Measurements from ENCODE around the gene SLC1A2. TPM values are rescaled to one million over a fixed set of nuclear protein-coding genes. Genes with fewer than 3 reads are reported as not detected.

SLC1A2 gene
- total RNA-seq, 1 experiment from 2014 or later: 0.25 TPM

DNA sequence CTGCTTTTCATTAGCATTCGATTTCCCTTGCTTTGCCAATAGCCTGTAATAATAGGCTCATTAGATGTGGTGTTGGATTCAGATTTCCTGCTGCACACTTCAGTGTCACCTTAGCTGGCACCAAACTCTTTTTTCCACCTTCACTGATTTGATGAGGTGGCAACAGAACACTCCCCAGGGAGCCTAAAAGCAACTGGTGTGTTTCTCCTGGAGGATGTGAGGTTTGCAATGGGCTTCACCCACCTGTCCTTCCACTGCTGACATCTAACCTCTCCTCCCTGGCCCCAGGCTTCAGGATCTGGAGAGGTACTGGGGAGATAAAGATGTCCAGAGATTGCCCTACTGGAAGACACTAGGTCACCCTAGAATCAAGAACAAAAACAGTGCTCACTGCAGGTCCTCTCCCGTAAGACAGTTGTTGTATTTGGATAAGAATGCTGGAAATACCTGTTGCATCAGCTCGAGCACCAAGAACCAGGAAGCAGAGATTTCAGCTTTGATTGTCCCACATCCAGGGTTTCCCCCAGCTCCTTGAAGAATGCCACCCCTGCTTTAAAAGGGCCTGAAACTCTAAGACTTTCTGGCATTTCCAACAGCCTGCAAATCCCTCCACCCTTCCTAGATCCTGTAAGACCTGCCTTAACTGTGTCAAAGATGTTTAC is 96.9 kb downstream of the SLC1A2 start:
- no peaks in the 10 kb centered on the region for H3K79me2 ChIP-seq (ENCODE audit: insufficient read depth, low read length)
- no peaks in the 10 kb centered on the region for H3K9me2 ChIP-seq (ENCODE audit: insufficient read depth)
- H3K36me3 ChIP-seq (ENCODE audit: control insufficient read depth in 1 of 2, insufficient read depth in 2 of 2, low read length in 2 of 2): no peaks in the 10 kb centered on the region
- DNase-seq (ENCODE audit: low read depth, low spot score) (no peak), ATAC-seq (no peak)
- no peaks in the 10 kb centered on the region for H3K27me3 ChIP-seq (ENCODE audit: insufficient read depth, low read length)
- ChIA-PET RAD21 (ENCODE audit: low non-redundant PET in 1 of 2, low total read pairs in 2 of 2, uncharacterized antibody in 2 of 2, unreplicated experiment in 2 of 2) (no interaction called here), CTCF (no interaction called here), POLR2A (no interaction called here)
- H3K9ac ChIP-seq (ENCODE audit: low read length): no peak overlapping the region
- peaks cover 0 to 8% of the 10 kb centered on the region in 2 experiments; a peak in 1 of 4 replicates for H3K4me1 ChIP-seq (ENCODE audit: control insufficient read depth in 1 of 2, insufficient read depth in 2 of 2, low read length in 2 of 2)
- H3K4me2 ChIP-seq (ENCODE audit: low read length): no peak overlapping the region
- no peak for TF ChIP-seq EGR1 (IDR thresholded peaks at IDR 0.05; ENCODE audit: low read depth)
- TF ChIP-seq CBX3 (IDR thresholded peaks at IDR 0.05; ENCODE audit: low read depth): no peak
- TF ChIP-seq TCF7L2 (IDR thresholded peaks at IDR 0.05; ENCODE audit: borderline replicate concordance, extremely low read depth, insufficient read depth, insufficient read length): no peak
- no peak for TF ChIP-seq SP1 (IDR thresholded peaks at IDR 0.05; ENCODE audit: low read depth)
- TF ChIP-seq POLR2AphosphoS5 (IDR thresholded peaks at IDR 0.05; ENCODE audit: low read depth, low read length): no peak
- no peak for TF ChIP-seq POLR2A (IDR thresholded peaks at IDR 0.05; ENCODE audit: borderline replicate concordance, extremely low read depth, insufficient read depth, insufficient read length)
- TF ChIP-seq ZNF274 (IDR thresholded peaks at IDR 0.05; ENCODE audit: low read depth, low read length): no peak
- TF ChIP-seq CTCF (IDR thresholded peaks at IDR 0.05 in 2 of 3, conservative IDR thresholded peaks at IDR 0.05 in 1 of 3; ENCODE audit: borderline replicate concordance in 1 of 3, insufficient read depth in 1 of 3, low read depth in 2 of 3, low read length in 2 of 3): no peak
- no peak for TF ChIP-seq ELF1 (IDR thresholded peaks at IDR 0.05; ENCODE audit: borderline replicate concordance, low read depth)
- TF ChIP-seq RAD21 (IDR thresholded peaks at IDR 0.05; ENCODE audit: low read depth): no peak
- no peak for TF ChIP-seq EZH2 (IDR thresholded peaks at IDR 0.05)
- TF ChIP-seq JUND (IDR thresholded peaks at IDR 0.05): no peak
- TF ChIP-seq, protein P1, sequence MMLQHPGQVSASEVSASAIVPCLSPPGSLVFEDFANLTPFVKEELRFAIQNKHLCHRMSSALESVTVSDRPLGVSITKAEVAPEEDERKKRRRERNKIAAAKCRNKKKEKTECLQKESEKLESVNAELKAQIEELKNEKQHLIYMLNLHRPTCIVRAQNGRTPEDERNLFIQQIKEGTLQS (IDR thresholded peaks at IDR 0.05): no peak
- TF ChIP-seq, protein P2, sequence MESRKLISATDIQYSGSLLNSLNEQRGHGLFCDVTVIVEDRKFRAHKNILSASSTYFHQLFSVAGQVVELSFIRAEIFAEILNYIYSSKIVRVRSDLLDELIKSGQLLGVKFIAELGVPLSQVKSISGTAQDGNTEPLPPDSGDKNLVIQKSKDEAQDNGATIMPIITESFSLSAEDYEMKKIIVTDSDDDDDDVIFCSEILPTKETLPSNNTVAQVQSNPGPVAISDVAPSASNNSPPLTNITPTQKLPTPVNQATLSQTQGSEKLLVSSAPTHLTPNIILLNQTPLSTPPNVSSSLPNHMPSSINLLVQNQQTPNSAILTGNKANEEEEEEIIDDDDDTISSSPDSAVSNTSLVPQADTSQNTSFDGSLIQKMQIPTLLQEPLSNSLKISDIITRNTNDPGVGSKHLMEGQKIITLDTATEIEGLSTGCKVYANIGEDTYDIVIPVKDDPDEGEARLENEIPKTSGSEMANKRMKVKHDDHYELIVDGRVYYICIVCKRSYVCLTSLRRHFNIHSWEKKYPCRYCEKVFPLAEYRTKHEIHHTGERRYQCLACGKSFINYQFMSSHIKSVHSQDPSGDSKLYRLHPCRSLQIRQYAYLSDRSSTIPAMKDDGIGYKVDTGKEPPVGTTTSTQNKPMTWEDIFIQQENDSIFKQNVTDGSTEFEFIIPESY (IDR thresholded peaks at IDR 0.05; ENCODE audit: extremely low read depth, insufficient replicate concordance, low read length): no peak
- no peak for TF ChIP-seq EZH2phosphoT487 (IDR thresholded peaks at IDR 0.05; ENCODE audit: borderline replicate concordance)
- no peak for TF ChIP-seq YY1 (IDR thresholded peaks at IDR 0.05; ENCODE audit: extremely low read depth, insufficient replicate concordance, low read depth, low read length)
- TF ChIP-seq SIN3A (IDR thresholded peaks at IDR 0.05; ENCODE audit: low read depth): no peak
- TF ChIP-seq ZFX (IDR thresholded peaks at IDR 0.05): no peak
- no peak for TF ChIP-seq MAX (IDR thresholded peaks at IDR 0.05)
- no peak for TF ChIP-seq SRF (IDR thresholded peaks at IDR 0.05; ENCODE audit: low read depth)
- H3K4me3 ChIP-seq (replicated peaks in 1 of 2; ENCODE audit: low read depth in 1 of 2, low read length in 2 of 2): no peak overlapping the region
- H3K9me3 ChIP-seq (ENCODE audit: control insufficient read depth in 1 of 2, insufficient read depth in 1 of 2, low read depth in 1 of 2, low read length in 2 of 2): no peaks in the 10 kb centered on the region
- BruUV-seq (replicated peaks): no TSS peak
- no peak overlapping the region for H3K27ac ChIP-seq (ENCODE audit: low read depth, low read length)
- intact Hi-C loops (cut with micrococcal nuclease): no loop called here
- no peaks in the 10 kb centered on the region for H4K20me1 ChIP-seq (ENCODE audit: insufficient read depth)
- H2AFZ ChIP-seq (ENCODE audit: low read depth, low read length, poor library complexity, severe bottlenecking): no peak overlapping the region

All from HCT116 (cell line).